GM10266 (cell line): ENCODE measurements around the gene MTMR2.

Source experiments
- DNase-seq: peaks from one replicate; pipeline ENCODE4 v3.0.0; 2012; ENCODE audit errors: extremely low spot score
- TF ChIP-seq, protein P1 (sequence below): IDR thresholded peaks from 2 replicates; pipeline ENCODE4 v1.5.1; 2012; ENCODE audit warnings: mild to moderate bottlenecking, low read depth; ENCODE audit not compliant: control insufficient read depth, insufficient read depth; ENCODE audit errors: missing control alignments

The MTMR2 gene

DNA sequence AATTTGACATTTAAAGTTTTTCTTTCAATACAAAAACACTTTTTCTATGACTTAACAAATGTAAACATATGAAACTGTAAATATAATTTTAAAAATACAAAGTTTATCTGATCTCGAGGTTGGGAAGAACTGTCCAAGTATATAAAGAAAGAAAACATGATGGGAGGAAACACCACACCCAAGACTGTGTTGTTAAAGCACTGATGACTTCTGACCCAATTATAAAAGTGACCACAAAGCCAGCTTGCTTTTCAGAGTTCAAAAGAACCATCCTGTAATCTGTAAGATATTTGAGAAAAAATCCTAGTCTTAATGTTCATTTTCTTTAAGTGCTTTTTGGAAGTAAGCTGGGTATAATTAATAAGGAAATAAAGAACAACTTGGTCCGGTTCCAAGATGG, 118.0 kb downstream of the MTMR2 start:
- TF ChIP-seq, protein P1, sequence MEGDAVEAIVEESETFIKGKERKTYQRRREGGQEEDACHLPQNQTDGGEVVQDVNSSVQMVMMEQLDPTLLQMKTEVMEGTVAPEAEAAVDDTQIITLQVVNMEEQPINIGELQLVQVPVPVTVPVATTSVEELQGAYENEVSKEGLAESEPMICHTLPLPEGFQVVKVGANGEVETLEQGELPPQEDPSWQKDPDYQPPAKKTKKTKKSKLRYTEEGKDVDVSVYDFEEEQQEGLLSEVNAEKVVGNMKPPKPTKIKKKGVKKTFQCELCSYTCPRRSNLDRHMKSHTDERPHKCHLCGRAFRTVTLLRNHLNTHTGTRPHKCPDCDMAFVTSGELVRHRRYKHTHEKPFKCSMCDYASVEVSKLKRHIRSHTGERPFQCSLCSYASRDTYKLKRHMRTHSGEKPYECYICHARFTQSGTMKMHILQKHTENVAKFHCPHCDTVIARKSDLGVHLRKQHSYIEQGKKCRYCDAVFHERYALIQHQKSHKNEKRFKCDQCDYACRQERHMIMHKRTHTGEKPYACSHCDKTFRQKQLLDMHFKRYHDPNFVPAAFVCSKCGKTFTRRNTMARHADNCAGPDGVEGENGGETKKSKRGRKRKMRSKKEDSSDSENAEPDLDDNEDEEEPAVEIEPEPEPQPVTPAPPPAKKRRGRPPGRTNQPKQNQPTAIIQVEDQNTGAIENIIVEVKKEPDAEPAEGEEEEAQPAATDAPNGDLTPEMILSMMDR: no peak
- no peak for DNase-seq

DNA sequence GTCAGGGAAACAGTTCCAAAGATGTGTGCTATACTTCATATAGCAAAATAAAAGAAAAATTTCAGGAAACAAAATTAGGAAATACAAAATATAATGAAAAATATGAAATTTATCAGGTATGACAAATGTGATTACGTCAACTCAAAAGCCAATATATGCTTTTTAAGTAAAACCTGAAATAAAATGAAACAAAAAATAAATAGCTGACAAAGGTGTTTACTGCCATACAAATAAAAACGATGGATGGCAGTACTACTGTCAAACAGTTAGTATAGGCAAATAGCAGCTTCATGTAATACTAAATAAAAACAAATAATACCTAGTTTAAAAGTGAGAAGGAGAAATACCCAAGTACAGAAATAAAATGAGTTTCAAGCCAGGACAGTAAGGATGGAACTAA, 119.9 kb downstream of the MTMR2 start:
- no peak for DNase-seq
- TF ChIP-seq, protein P1: no peak

DNA sequence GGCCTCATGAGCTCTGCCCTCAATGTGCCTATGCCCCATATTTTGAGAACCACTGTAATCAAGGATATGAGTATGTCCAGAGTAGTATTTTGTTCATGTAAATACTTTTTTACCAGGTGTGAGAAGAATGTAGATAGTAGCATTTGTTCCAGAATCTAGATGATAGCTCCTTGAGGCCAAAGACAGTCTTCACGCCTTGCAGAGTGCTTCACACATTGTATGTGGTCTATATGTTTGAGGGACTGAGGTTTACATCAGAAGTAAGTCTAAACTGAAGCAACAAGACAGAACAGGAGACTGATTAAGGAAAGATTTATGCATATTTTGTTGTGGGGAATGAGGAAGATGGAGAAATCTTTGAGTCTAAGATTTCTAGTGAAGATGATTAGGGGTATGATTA, 121.1 kb downstream of the MTMR2 start:
- no peak for DNase-seq
- TF ChIP-seq, protein P1: no peak

GRCh38 chr11:95800438-95800837, 123.5 kb downstream of the MTMR2 start:
- TF ChIP-seq, protein P1: no peak
- no peak for DNase-seq

DNA sequence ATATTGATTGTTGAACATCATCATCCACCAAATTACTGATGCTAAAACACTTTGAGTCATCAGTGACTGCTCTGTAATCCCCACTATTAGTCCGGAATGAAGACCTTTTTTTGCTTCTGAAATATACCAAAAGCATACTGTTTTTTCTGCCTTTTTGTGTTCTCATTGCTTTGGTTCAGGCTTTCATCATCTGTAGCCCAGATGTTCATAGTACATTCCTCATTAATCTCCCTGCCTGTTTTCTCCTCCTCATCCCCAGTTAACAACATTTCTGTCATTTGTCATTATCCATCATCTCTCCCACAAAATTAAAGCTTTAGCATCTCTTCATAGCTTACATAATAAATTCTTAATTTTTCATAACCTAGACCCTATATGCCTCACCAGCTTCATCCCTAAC, 124.4 kb downstream of the MTMR2 start:
- TF ChIP-seq, protein P1: no peak
- no peak for DNase-seq

DNA sequence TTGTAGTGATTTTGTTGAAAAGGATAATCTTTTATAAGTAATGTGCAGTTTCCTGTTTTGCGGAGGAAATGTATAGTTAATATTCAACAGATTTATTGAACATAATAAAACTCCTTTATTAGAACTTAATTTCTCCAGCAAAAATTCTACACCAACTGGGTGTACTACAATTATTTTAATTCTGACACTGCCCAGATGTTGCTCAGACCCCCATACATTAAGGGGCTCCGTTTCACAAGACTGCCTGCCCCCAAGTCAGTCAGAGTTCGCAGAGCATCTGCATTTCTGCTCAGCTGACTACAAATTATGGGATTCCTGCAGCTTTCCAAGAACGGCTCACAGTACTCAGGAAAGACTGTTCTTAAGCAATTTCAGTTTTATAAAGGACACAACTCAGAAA, 127.4 kb downstream of the MTMR2 start:
- DNase-seq: no peak
- TF ChIP-seq, protein P1: no peak

GRCh38 chr11:95795627-95796295, 128.1 kb downstream of the MTMR2 start:
- no peak for DNase-seq
- TF ChIP-seq, protein P1: no peak
